GM12865 (cell line): Measurements from ENCODE around the gene IL7R.

Experiments used
- DNase-seq: peaks from one replicate; pipeline ENCODE4 v3.0.0; 2010; ENCODE audit warnings: low read depth
- H3K4me3 ChIP-seq: 2 replicates; pipeline ENCODE4 v1.5.1; 2011; ENCODE audit warnings: mild to moderate bottlenecking, low read depth, low read length, control low read depth
- TF ChIP-seq, protein P1 (sequence below): IDR thresholded peaks from 2 replicates; pipeline ENCODE4 v1.5.1; 2011; ENCODE audit warnings: low read length, control low read depth, low read depth, inconsistent platforms; ENCODE audit not compliant: insufficient read depth; ENCODE audit errors: missing control alignments

Gene IL7R

DNA sequence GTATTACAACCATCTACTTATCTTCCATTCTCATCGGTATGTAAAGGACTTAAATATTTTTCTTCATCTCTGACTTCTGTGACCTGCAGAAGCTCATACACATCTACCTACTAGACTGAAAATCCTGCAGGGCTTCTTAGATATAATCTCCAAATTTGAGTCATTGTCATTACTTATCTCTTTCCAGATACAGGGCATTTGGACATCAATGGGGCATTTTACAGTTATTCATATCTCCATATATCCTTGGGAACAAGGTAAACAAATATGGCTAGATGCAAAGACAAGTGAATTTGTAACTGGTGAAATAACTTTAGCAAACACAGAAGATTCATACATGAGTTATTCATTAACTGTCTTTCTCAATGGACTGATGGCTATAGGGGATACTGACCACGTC is 37.7 kb upstream of the IL7R start:
- DNase-seq, result no peak
- H3K4me3 ChIP-seq, result no peak overlapping the region
- TF ChIP-seq, protein P1, sequence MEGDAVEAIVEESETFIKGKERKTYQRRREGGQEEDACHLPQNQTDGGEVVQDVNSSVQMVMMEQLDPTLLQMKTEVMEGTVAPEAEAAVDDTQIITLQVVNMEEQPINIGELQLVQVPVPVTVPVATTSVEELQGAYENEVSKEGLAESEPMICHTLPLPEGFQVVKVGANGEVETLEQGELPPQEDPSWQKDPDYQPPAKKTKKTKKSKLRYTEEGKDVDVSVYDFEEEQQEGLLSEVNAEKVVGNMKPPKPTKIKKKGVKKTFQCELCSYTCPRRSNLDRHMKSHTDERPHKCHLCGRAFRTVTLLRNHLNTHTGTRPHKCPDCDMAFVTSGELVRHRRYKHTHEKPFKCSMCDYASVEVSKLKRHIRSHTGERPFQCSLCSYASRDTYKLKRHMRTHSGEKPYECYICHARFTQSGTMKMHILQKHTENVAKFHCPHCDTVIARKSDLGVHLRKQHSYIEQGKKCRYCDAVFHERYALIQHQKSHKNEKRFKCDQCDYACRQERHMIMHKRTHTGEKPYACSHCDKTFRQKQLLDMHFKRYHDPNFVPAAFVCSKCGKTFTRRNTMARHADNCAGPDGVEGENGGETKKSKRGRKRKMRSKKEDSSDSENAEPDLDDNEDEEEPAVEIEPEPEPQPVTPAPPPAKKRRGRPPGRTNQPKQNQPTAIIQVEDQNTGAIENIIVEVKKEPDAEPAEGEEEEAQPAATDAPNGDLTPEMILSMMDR, result no peak

DNA sequence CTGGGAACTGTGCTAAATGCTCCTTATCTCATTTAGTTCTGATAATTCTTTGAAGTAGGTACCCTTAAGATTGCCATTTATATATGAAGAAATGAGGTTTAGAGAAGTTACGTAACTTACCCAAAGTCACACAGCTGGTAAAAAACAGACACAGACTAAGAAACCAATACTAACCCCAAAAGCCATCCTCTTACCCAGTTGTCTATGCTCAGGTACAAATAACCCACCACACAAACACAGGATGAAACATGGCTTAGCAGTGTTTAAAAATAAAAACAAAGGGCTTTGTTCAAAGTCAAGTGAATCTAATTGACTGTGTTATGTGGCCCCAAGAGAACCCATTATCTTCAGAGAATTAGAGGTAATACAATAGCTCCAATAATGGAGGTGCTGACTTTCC is 37.0 kb upstream of the IL7R start:
- TF ChIP-seq, protein P1, result no peak
- H3K4me3 ChIP-seq, result no peak overlapping the region
- DNase-seq, result no peak

DNA sequence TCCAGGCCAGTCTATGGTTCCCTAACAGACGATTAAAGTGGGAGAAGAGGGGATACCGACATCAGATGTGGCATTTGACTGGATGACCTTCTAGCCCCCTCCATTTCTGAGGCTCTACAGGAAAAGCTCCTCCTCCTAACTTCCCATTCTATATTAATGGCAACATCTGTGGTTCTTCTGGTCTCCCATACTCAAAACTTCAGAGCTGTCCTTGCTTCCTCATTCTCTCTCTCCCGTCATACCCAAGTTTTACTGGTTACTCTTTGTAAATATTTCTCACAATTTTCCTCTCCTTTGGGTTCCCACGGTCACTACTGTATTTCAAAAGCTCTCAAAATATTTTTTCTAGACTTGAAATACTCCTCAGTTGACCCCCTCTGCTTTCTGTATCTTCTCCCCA is 36.0 kb upstream of the IL7R start:
- DNase-seq, result no peak
- no peak overlapping the region for H3K4me3 ChIP-seq
- TF ChIP-seq, protein P1, result no peak

DNA sequence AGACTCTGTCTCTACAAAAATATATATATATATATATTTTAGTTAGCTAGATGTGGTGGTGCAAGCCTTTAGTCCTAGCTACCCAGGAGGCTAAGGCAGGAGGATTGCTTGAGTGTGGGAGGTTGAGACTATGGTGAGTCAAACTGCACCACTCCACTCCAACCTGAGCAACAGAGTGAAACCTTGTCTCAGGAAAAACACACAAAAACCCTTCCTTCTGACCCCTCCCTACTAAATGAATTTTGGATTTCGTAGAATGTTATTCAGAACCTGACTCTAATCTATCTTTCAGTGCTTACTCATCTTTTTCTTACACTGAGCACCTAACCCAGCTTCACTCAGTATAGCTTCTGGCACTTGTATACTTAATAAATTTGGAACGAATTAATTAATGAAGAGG is 35.2 kb upstream of the IL7R start:
- H3K4me3 ChIP-seq, result no peak overlapping the region
- TF ChIP-seq, protein P1, result no peak
- DNase-seq, result no peak

DNA sequence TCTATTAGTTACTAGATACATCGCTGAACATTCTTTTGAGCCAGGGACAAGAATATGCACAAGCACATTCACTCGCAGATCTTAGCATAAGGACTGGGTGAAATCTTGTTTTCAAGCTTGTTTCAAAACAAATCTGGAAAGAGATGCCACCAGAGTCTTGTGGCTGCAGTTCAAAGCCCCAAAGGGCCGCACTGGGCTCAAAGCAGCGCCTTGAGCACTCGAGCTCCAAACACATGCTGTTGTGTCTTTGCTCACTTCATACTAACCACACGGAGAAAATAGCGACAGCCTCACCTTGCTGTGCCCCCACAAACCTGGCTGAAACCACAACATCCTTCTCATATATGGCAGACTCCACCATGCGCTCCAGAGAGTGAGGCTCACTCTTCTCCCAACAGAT is 34.2 kb upstream of the IL7R start:
- TF ChIP-seq, protein P1, result no peak
- no peak for DNase-seq
- no peak overlapping the region for H3K4me3 ChIP-seq

DNA sequence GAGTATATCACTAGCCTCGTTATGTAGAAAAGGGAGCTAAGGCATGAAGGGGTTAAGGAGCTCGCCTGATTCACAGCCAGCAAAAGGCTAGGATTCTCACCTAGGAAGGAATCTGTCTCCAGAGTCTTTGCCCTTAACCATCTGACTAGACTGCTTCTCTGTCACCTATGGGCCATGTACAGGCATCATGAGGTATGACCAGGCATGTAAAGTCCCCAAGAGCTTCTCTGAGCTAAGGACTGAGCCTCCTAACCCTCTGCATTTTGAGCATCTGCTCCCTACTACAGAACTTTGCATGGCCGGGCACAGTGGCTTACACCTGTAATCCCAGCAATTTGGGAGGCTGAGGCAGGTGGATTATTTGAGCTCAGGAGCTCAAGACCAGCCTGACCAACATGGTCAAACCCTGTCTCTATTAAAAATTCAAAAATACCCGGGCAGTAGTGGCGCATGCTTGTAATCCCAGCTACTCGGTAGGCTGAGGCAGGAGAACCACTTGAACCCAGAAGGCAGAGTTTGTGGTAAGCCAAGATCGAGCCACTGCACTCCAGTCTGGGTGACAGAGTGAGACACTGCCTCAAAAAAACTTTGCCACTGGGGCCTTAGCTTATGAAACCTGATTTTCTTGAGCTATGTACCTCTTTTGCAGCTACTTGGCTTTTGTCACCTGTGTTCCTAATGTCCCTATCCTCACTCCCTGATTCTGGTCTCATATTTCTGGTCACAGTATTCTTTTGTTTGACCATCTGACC is 33.2 kb upstream of the IL7R start:
- no peak overlapping the region for H3K4me3 ChIP-seq
- DNase-seq, result no peak
- TF ChIP-seq, protein P1, result no peak

DNA sequence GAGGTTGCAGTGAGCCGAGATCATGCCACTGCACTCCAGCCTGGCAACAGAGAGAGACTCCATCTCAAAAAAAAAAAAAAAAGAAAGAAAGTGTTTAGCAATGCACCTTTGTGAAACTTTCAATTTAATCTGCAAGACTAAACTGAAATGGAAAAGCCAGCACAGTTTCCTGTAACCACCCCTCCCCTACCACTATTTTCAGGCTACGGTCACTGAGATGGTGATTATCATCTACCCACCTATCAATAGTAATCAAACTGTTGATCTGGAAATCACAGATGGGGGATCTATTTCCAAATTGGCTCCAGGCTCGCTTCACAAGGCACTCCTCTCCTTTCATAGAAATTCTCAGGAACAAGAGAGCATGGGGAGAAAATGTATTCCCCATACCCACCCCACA is 30.6 kb upstream of the IL7R start:
- no peak for DNase-seq
- H3K4me3 ChIP-seq, result no peak overlapping the region
- TF ChIP-seq, protein P1, result no peak
